VCaP (cell line): ENCODE results near the gene SNTG2.
"Not testable (repeated sequence)": the region's sequence is repeated elsewhere in the genome, so short reads cannot be mapped to it uniquely, and the experiment has no call there.

ENCODE experiments used
- H3K27ac ChIP-seq: fragments of 450-650 bp; 2 replicates; pipeline ENCODE4 v1.5.1; 2017
- CTCF ChIP-seq: fragments of 450-650 bp; conservative IDR thresholded peaks from 2 replicates; pipeline ENCODE4 v1.5.1; 2017; ENCODE audit warnings: mild to moderate bottlenecking, moderate library complexity

Gene SNTG2

GRCh38 chr2:1079873-1080799 lies 129.5 kb downstream of the SNTG2 start:
- no peak overlapping the region for H3K27ac ChIP-seq

GRCh38 chr2:1081451-1082225 lies 131.0 kb downstream of the SNTG2 start:
- no peak for TF ChIP-seq CTCF
- H3K27ac ChIP-seq, result peak overlapping the region; percentile 24; the same call in 1 of the 2 replicates

More at GRCh38 chr2:1079873-1080799, 129.5 kb downstream of the SNTG2 start:
- TF ChIP-seq CTCF, result no peak

GRCh38 chr2:1082456-1083205 lies 132.0 kb downstream of the SNTG2 start:
- TF ChIP-seq CTCF, result no peak

DNA sequence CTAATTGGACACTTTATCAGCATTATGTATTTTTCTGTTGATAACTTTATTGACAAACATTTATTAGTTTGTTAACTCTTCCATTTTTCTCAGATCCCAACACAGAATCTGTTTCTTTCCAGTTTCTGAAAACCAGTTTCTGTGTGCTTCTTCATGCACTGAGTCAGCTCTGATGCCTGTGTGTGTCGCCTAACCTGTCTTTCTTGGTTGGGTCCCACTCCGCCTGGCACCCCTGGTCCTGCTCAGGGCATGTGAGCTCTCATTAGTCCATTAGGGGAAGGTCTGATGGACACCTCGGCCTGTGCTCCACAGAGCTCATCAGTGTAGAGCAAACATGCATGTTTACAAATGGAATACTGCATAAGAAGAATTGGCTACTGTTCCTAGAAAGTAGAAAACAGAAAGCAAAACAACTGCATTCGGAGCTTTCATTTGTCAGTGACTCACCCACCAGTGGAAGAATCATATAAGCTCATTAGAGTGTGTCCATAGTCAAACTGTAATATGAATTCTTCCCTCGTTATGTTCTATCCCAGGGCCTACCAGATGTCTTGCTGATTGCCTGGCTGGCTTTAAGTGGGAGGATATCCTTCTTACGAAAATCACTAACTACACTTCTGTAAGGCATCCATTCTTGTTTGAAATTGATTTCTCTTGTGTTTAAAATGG lies 137.7 kb downstream of the SNTG2 start:
- no peak overlapping the region for H3K27ac ChIP-seq
- no peak for TF ChIP-seq CTCF

More at GRCh38 chr2:1082456-1083205, 132.0 kb downstream of the SNTG2 start:
- H3K27ac ChIP-seq, result peak overlapping the region; percentile 24; the same call in 1 of the 2 replicates

DNA sequence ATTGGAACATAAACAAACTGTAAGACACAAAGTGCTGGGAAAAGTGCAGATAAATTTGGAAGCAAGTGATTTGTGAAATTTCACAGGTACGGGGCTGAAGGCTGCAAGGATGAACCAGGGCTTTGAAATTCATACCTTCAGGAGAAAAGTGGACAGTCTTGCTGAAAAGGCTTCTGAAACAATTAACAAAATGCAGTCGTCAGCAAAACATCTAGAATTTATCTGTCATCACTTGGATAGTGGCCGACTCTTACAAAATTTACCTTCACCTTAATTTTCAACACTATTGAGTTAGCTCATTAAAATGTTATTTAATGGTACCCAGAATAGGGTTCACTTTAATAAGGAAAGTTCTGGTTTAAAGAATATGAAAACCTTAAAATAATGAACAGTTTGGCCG lies 138.3 kb downstream of the SNTG2 start:
- H3K27ac ChIP-seq, result no peak overlapping the region
- no peak for TF ChIP-seq CTCF

GRCh38 chr2:1091895-1092585 lies 141.4 kb downstream of the SNTG2 start:
- no peak overlapping the region for H3K27ac ChIP-seq
- TF ChIP-seq CTCF, result no peak

GRCh38 chr2:1093668-1094067 lies 143.0 kb downstream of the SNTG2 start:
- not testable (repeated sequence) for H3K27ac ChIP-seq
